Osteoblast (primary cell): ENCODE measurements around the gene BSCL2. TPM values are rescaled to one million over a fixed set of nuclear protein-coding genes. Genes with fewer than 3 reads are reported as not detected.
"Not testable (repeated sequence)": the region's sequence is repeated elsewhere in the genome, so short reads cannot be mapped to it uniquely, and the experiment has no call there.

Source experiments
- DNase-seq: peaks from one replicate; pipeline ENCODE4 v3.0.0; 2011; ENCODE audit warnings: low spot score, mixed read lengths; ENCODE audit not compliant: insufficient read length; ENCODE audit errors: missing footprints
- H2AFZ ChIP-seq: 2 replicates; pipeline ENCODE4 v1.6.0; 2011; ENCODE audit warnings: mild to moderate bottlenecking, low read length
- H3K27ac ChIP-seq: 2 replicates; pipeline ENCODE4 v1.5.1; 2011; ENCODE audit warnings: mild to moderate bottlenecking, low read depth, low read length, moderate library complexity
- H3K27me3 ChIP-seq: 2 replicates; pipeline ENCODE4 v1.6.0; 2012; ENCODE audit warnings: mild to moderate bottlenecking, control low read depth, inconsistent platforms, low read length, moderate library complexity; ENCODE audit not compliant: insufficient read depth
- H3K36me3 ChIP-seq: 2 replicates; pipeline ENCODE4 v1.5.1; 2011; ENCODE audit warnings: mild to moderate bottlenecking, low read length, control low read depth, moderate library complexity; ENCODE audit not compliant: insufficient read depth
- H3K4me1 ChIP-seq: 2 replicates; pipeline ENCODE4 v1.5.1; 2011; ENCODE audit warnings: mild to moderate bottlenecking, low read length, control low read depth, moderate library complexity; ENCODE audit not compliant: insufficient read depth
- H3K4me2 ChIP-seq: 2 replicates; pipeline ENCODE4 v1.6.0; 2011; ENCODE audit warnings: mild to moderate bottlenecking, low read length; ENCODE audit not compliant: insufficient read depth
- H3K4me3 ChIP-seq: fragments of 200-600 bp; sonication (generic); 3 replicates; pipeline ENCODE4 v1.5.1; 2012; ENCODE audit warnings: mild to moderate bottlenecking, low read length, inconsistent platforms; ENCODE audit not compliant: insufficient read depth
- H3K79me2 ChIP-seq: 2 replicates; pipeline ENCODE4 v1.6.0; 2012; ENCODE audit warnings: mild to moderate bottlenecking, low read length, control low read depth, inconsistent platforms; ENCODE audit not compliant: insufficient read depth
- H3K9me3 ChIP-seq: 2 replicates; pipeline ENCODE4 v1.5.1; 2011; ENCODE audit warnings: low read depth, low read length, control low read depth
- H4K20me1 ChIP-seq: 2 replicates; pipeline ENCODE4 v1.6.0; 2012; ENCODE audit warnings: mild to moderate bottlenecking, low read length, control low read depth; ENCODE audit not compliant: insufficient read depth
- total RNA-seq: library from RNA; depleted of rRNA; stranded (reverse); fragments of >200 nt; gene quantifications from 2 replicates; pipeline ENCODE4 v1.2.3, GENCODE V29; 2012
- TF ChIP-seq, protein P1 (sequence below): IDR thresholded peaks from 2 replicates; pipeline ENCODE4 v1.5.1; 2011; ENCODE audit warnings: mild to moderate bottlenecking, low read depth, low read length, moderate library complexity; ENCODE audit errors: extremely low read depth

Gene BSCL2
- total RNA-seq, 1 donor, result 67.7 TPM

- no peaks in the 10 kb centered on the region for H4K20me1 ChIP-seq
- H2AFZ ChIP-seq, result peak overlapping the region; percentile 81
- no peaks in the 10 kb centered on the region for H3K27me3 ChIP-seq
- DNase-seq, result peak; percentile 36
- peak overlapping the region; percentile 75 for H3K4me3 ChIP-seq
- TF ChIP-seq, protein P1, sequence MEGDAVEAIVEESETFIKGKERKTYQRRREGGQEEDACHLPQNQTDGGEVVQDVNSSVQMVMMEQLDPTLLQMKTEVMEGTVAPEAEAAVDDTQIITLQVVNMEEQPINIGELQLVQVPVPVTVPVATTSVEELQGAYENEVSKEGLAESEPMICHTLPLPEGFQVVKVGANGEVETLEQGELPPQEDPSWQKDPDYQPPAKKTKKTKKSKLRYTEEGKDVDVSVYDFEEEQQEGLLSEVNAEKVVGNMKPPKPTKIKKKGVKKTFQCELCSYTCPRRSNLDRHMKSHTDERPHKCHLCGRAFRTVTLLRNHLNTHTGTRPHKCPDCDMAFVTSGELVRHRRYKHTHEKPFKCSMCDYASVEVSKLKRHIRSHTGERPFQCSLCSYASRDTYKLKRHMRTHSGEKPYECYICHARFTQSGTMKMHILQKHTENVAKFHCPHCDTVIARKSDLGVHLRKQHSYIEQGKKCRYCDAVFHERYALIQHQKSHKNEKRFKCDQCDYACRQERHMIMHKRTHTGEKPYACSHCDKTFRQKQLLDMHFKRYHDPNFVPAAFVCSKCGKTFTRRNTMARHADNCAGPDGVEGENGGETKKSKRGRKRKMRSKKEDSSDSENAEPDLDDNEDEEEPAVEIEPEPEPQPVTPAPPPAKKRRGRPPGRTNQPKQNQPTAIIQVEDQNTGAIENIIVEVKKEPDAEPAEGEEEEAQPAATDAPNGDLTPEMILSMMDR, result no peak
- H3K79me2 ChIP-seq, result peaks cover 10% of the 10 kb centered on the region
- H3K27ac ChIP-seq, result peak overlapping the region; percentile 89
- no peaks in the 10 kb centered on the region for H3K9me3 ChIP-seq
- peak overlapping the region; percentile 98 for H3K4me2 ChIP-seq
- peaks cover 17% of the 10 kb centered on the region for H3K36me3 ChIP-seq
- peaks cover 29% of the 10 kb centered on the region for H3K4me1 ChIP-seq
Measured at GRCh38 chr11:62705413-62705812, 1.8 kb downstream of the BSCL2 start.

GRCh38 chr11:62703921-62704320, 3.3 kb downstream of the BSCL2 start:
- H3K27ac ChIP-seq, H3K27me3 ChIP-seq, H3K4me3 ChIP-seq, H3K79me2 ChIP-seq, H3K4me2 ChIP-seq, H4K20me1 ChIP-seq, DNase-seq, H3K9me3 ChIP-seq, H2AFZ ChIP-seq: not testable (repeated sequence)
- H3K36me3 ChIP-seq, result peaks cover 13% of the 10 kb centered on the region
- H3K4me1 ChIP-seq, result peaks cover 17% of the 10 kb centered on the region

GRCh38 chr11:62702246-62702645, 5.0 kb downstream of the BSCL2 start:
- Histone ChIP-seq H4K20me1 (no peaks in the 10 kb centered on the region), H3K4me2 (no peak overlapping the region), H3K79me2 (peaks cover 10% of the 10 kb centered on the region), H3K36me3 (peaks cover 13% of the 10 kb centered on the region), H3K4me3 (no peak overlapping the region), H2AFZ (no peak overlapping the region), H3K27me3 (no peaks in the 10 kb centered on the region), H3K27ac (no peak overlapping the region), H3K4me1 (peaks cover 13% of the 10 kb centered on the region), H3K9me3 (no peaks in the 10 kb centered on the region)
- no peak for DNase-seq
- TF ChIP-seq, protein P1, result no peak

- Histone ChIP-seq H3K4me2 (no peak overlapping the region), H3K9me3 (no peaks in the 10 kb centered on the region), H3K4me3 (no peak overlapping the region), H3K4me1 (peaks cover 14% of the 10 kb centered on the region), H3K27ac (peak overlapping the region; percentile 7), H3K36me3 (peaks cover 33% of the 10 kb centered on the region), H3K79me2 (no peaks in the 10 kb centered on the region), H4K20me1 (no peaks in the 10 kb centered on the region), H3K27me3 (no peaks in the 10 kb centered on the region), H2AFZ (no peak overlapping the region)
- DNase-seq, result peak; percentile 95
- TF ChIP-seq, protein P1, result peak; percentile 92
Measured at GRCh38 chr11:62694455-62695167, 12.6 kb downstream of the BSCL2 start.

- Histone ChIP-seq H3K36me3 (peaks cover 33% of the 10 kb centered on the region), H3K4me1 (peaks cover 19% of the 10 kb centered on the region)
- H4K20me1 ChIP-seq, DNase-seq, H3K27me3 ChIP-seq, H2AFZ ChIP-seq, H3K79me2 ChIP-seq, H3K9me3 ChIP-seq, H3K4me3 ChIP-seq, H3K27ac ChIP-seq, H3K4me2 ChIP-seq: not testable (repeated sequence)
Measured at GRCh38 chr11:62693624-62694023, 13.6 kb downstream of the BSCL2 start.
